Retinal pigment epithelial cell (primary cell): ENCODE data around the gene ITGA2.

Experiments used
- DNase-seq: peaks from one replicate; pipeline ENCODE4 v3.0.0-alpha.2; 2010; ENCODE audit warnings: low read depth
- H3K4me3 ChIP-seq: 2 replicates; pipeline ENCODE4 v1.5.1; 2011; ENCODE audit warnings: mild to moderate bottlenecking, low read length, control low read depth, moderate library complexity
- TF ChIP-seq, protein P1 (sequence below): conservative IDR thresholded peaks from 2 replicates; pipeline ENCODE4 v1.5.1; 2011; ENCODE audit warnings: low read depth, low read length, control low read depth, inconsistent platforms

Gene ITGA2

DNA sequence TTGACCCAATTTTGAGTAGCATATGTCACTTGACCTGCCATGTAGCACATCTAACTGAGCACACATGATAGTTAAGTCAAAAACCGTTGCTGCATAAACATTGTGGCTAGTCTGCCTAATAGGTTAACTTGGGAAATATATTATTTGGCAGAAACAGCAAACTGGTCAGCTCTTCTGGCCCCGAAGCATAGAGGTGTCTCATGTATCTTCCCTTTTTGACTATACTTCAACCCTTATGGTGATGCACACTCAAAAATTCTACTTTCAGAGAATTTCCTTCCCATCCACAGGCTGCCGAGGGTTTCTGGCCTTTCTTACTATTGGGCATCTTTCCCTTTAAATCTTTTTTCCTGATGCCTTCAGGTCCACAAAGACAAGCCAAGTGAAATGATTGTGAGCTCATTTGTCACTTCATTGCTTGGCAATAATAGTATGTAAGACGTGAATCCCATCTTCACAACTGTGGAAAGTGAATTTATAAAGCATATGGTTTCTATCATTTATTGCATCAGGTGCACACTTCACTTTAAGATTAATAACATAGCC, 79.2 kb downstream of the ITGA2 start:
- no peak for DNase-seq
- TF ChIP-seq, protein P1, sequence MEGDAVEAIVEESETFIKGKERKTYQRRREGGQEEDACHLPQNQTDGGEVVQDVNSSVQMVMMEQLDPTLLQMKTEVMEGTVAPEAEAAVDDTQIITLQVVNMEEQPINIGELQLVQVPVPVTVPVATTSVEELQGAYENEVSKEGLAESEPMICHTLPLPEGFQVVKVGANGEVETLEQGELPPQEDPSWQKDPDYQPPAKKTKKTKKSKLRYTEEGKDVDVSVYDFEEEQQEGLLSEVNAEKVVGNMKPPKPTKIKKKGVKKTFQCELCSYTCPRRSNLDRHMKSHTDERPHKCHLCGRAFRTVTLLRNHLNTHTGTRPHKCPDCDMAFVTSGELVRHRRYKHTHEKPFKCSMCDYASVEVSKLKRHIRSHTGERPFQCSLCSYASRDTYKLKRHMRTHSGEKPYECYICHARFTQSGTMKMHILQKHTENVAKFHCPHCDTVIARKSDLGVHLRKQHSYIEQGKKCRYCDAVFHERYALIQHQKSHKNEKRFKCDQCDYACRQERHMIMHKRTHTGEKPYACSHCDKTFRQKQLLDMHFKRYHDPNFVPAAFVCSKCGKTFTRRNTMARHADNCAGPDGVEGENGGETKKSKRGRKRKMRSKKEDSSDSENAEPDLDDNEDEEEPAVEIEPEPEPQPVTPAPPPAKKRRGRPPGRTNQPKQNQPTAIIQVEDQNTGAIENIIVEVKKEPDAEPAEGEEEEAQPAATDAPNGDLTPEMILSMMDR: no peak
- H3K4me3 ChIP-seq: no peak overlapping the region

DNA sequence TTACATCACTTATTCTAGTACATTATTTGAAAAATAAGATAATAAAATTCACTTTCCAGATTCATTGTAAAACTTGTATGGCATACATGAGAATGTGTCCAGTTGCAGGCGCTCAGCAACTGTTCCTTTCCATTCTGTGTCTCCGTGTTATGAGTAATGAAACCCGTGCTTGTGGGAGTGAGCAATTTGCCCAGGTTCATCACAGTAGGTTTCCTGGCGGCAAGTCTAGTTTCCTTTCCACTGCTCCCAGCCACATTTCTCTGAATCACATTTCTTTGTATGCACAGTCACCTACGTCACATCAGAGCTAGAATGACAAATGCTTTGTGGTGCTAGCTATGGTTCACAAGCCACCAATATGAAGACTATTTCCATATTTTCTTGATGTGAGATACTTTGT, 80.5 kb downstream of the ITGA2 start:
- no peak overlapping the region for H3K4me3 ChIP-seq
- no peak for DNase-seq
- TF ChIP-seq, protein P1: no peak

DNA sequence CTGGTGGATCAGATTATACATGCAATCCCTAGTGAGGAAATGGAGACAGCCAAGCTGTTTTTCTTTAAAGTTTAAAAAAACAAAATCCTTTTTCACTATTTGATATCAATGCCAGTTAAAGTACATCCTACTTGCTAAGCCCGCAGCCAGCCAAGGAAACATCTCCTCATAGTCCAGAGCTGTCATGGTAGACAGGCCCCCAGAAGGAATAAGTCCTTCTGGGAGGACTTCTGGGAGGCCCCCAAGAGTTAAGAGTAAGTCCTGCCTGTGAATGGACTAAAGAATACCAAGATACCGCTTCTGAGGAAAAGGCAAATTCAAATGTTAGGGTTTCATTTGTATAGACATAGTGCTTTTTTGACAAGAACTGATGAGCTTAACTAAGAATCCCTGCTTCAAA, 82.1 kb downstream of the ITGA2 start:
- H3K4me3 ChIP-seq: no peak overlapping the region
- DNase-seq: no peak
- TF ChIP-seq, protein P1: no peak

DNA sequence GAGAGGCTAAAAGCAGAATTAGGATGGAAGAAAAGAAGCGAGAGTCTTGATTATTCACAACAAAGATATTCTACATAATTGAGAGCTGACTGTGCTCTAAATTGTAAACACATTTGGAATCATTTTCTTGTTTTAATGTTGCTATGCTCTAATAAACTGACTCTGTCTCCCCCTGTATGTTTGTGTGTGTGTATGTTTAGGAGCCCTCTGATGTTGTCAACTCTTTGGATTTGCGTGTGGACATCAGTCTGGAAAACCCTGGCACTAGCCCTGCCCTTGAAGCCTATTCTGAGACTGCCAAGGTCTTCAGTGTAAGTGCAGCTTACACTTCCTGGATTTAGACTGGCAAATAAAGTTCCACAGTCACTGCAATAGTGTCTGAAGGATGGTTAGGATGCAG, 82.6 kb downstream of the ITGA2 start:
- H3K4me3 ChIP-seq: no peak overlapping the region
- TF ChIP-seq, protein P1: no peak
- DNase-seq: no peak

DNA sequence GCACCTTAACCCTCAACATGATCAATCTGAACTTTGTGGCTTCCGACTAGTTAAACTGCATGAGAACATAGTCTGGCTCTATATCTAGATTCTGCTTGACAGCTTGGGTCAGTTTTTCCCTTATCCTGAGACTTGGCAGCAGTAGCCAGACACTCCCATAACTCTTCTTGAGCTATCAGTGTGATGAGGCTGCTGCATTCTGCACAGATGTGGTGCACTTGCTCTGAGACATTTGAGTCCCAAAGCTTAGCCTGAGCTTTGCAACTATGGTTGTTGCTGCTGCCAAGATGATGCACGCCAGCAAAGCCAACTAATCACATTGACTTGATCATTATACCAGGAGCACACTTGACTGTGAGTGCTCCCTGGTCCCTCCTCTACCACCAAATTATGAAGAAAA, 84.2 kb downstream of the ITGA2 start:
- H3K4me3 ChIP-seq: no peak overlapping the region
- no peak for DNase-seq
- TF ChIP-seq, protein P1: no peak

DNA sequence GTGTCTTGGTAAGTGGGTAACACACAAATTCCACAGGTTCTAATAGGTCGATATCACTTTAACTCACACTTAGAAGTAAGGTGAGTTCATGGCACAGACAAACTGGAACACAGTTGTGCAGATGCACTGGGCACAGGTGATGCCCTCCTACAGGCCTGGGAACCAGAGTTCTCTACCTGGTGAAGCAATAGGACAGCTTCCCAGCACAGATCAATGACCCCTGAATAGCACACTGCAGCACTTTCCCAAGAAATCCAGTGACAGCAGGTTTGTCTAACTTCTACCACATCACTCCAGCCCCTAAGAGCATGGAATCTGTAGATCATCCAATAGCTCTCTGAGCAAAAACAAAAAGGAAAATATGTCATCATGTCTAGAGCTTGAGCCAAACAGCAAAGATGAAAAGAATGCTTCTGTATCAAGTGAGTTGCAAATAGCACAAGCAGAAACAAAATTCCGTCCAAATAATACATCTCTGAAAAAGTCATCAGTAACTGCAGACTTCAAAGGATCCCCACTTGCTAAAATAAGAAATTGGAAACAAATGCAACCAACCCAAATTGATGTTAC, 86.9 kb downstream of the ITGA2 start:
- no peak for DNase-seq
- H3K4me3 ChIP-seq: no peak overlapping the region
- TF ChIP-seq, protein P1: no peak

DNA sequence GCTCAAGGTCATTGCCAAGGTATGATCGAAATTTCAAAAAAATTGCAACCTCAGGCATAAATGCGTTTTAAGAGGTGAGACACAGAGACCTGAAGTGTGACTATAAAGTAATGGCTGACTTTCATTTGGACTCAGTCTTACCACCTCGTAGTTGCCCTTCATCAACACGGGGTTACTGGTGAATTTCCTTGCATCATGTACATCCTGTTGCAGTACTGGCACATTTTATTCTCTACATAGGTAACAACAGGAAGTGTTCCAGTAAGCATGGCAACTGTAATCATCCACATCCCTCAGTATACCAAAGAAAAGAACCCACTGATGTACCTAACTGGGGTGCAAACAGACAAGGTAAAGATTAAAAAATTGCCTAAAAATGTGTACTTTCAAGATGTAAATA, 91.1 kb downstream of the ITGA2 start:
- no peak for DNase-seq
- TF ChIP-seq, protein P1: no peak
- H3K4me3 ChIP-seq: no peak overlapping the region
